Fibroblast of lung (primary cell): ENCODE results near the gene TPBG. TPM values are rescaled to one million over a fixed set of nuclear protein-coding genes. Genes with fewer than 3 reads are reported as not detected.

Source experiments
- DNase-seq, 2 donors: peaks; one replicate each; pipeline versions ENCODE4 v3.0.0 to v3.0.0-alpha.2; 2010; ENCODE audit warnings: low read depth in 2 of 2
- H2AFZ ChIP-seq: 2 replicates; pipeline ENCODE4 v1.5.1; 2012; ENCODE audit warnings: low read length, control low read depth, inconsistent platforms
- H3K27ac ChIP-seq: 2 replicates; pipeline ENCODE4 v1.5.1; 2011; ENCODE audit warnings: low read length, control low read depth; ENCODE audit not compliant: insufficient read depth
- H3K27me3 ChIP-seq: 2 replicates; pipeline ENCODE4 v1.5.1; 2011; ENCODE audit warnings: mild to moderate bottlenecking, low read length; ENCODE audit not compliant: control insufficient read depth, insufficient read depth
- H3K36me3 ChIP-seq: 2 replicates; pipeline ENCODE4 v1.5.1; 2011; ENCODE audit warnings: low read length; ENCODE audit not compliant: control insufficient read depth, insufficient read depth
- H3K4me1 ChIP-seq: 2 replicates; pipeline ENCODE4 v1.5.1; 2011; ENCODE audit warnings: low read length; ENCODE audit not compliant: control insufficient read depth, insufficient read depth; ENCODE audit errors: extremely low read depth
- H3K4me2 ChIP-seq: 2 replicates; pipeline ENCODE4 v1.5.1; 2011; ENCODE audit warnings: low read length, control low read depth; ENCODE audit not compliant: insufficient read depth; ENCODE audit errors: extremely low read depth
- H3K4me3 ChIP-seq, 4 experiments: fragments of 200-600 bp in 1 of 4; sonication (generic) in 1 of 4; replicated peaks in 1 of 4; 2 replicates each; pipeline ENCODE4 v1.5.1; 2011 to 2016; ENCODE audit warnings: low read length in 4 of 4, low read depth in 3 of 4, mild to moderate bottlenecking in 3 of 4, control low read depth in 2 of 4, inconsistent platforms in 1 of 4, mixed read lengths in 1 of 4; ENCODE audit not compliant: insufficient read depth in 1 of 4; ENCODE audit errors: control extremely low read depth in 1 of 4
- H3K79me2 ChIP-seq: 2 replicates; pipeline ENCODE4 v1.5.1; 2012; ENCODE audit warnings: mild to moderate bottlenecking, low read length, inconsistent platforms; ENCODE audit not compliant: control insufficient read depth, insufficient read depth
- H3K9ac ChIP-seq: 2 replicates; pipeline ENCODE4 v1.5.1; 2011; ENCODE audit warnings: mild to moderate bottlenecking, low read length, control low read depth; ENCODE audit not compliant: insufficient read depth
- H3K9me3 ChIP-seq: 2 replicates; pipeline ENCODE4 v1.5.1; 2012; ENCODE audit warnings: low read depth, low read length; ENCODE audit not compliant: control insufficient read depth, insufficient read depth
- H4K20me1 ChIP-seq: 2 replicates; pipeline ENCODE4 v1.5.1; 2011; ENCODE audit warnings: low read length; ENCODE audit not compliant: control insufficient read depth, insufficient read depth; ENCODE audit errors: extremely low read depth
- CTCF ChIP-seq, 2 donors: IDR thresholded peaks in 1 of 2; conservative IDR thresholded peaks in 1 of 2; 1 replicate in 1 of 2; 2 replicates in 1 of 2; pipeline ENCODE4 v1.5.1; 2011 to 2012; ENCODE audit warnings: low read length in 2 of 2, control low read depth in 1 of 2, inconsistent platforms in 1 of 2, low read depth in 1 of 2, mild to moderate bottlenecking in 1 of 2
- EZH2 ChIP-seq: IDR thresholded peaks from 2 replicates; pipeline ENCODE4 v1.5.1; 2012; ENCODE audit warnings: low read length, control low read depth, mild to moderate bottlenecking; ENCODE audit errors: missing control alignments
- polyA plus RNA-seq, 2 donors: library from polyadenylated mRNA; depleted of rRNA in 1 of 2; stranded (reverse) in 1 of 2; unstranded in 1 of 2; fragments of >200 nt; gene quantifications; 2 replicates each; pipeline ENCODE4 v1.2.1, GENCODE V29; 2011 to 2012; ENCODE audit warnings: missing spikeins in 1 of 2
- total RNA-seq: library from RNA; depleted of rRNA; stranded (reverse); fragments of >200 nt; gene quantifications from 2 replicates; pipeline ENCODE4 v1.2.1, GENCODE V29; 2014

TPBG gene
- total and polyA plus RNA-seq, 2 donors (not counting 1 experiment from before 2014, with no cell fraction given) = 31.0 to 54.6 TPM

DNA sequence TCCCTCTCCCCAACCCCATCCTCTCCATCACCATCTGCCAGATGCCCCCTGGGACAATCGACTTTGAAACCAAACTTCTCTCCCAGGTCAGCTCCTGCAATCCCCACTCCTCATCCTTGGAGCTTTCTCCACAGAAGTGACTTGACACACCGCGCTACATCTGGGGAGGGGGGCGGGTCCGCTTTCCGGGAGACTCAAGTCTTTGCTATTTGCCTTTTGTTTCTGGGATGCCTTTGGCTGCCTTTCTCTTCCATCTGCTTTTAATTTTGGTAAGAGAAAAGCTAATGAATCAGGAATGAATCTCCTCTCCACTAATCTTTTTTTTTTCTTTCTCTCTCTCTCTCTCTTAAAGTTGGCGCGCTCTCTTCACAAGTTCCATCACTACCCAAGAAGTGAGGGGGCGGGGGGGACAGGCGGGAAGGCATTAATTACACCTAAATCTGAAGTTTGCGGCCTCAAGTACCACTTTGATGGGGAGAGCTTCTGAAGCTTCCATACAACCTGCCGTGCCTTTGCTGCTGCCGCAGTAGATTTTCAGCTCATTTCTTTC, 664 bp upstream of the TPBG start:
- no peak for TF ChIP-seq EZH2
- no peak for TF ChIP-seq CTCF (conservative IDR thresholded peaks at IDR 0.05 in 1 of 2, IDR thresholded peaks at IDR 0.05 in 1 of 2; ENCODE audit: low read depth in 1 of 2, low read length in 2 of 2)
- Histone ChIP-seq H3K4me2 (peak overlapping the region; percentile 93), H3K27ac (peak overlapping the region; percentile 94), H4K20me1 (no peaks in the 10 kb centered on the region), H3K9me3 (no peaks in the 10 kb centered on the region), H3K9ac (peak overlapping the region; percentile 86), H2AFZ (peak overlapping the region; percentile 87), H3K36me3 (peaks cover 9% of the 10 kb centered on the region), H3K27me3 (no peaks in the 10 kb centered on the region), H3K79me2 (peaks cover 36% of the 10 kb centered on the region), H3K4me1 (peaks cover 6% of the 10 kb centered on the region), H3K4me3 (peak overlapping the region; percentile 71 to 92 (median 87))
- peak; percentile 85 to 95 for DNase-seq

DNA sequence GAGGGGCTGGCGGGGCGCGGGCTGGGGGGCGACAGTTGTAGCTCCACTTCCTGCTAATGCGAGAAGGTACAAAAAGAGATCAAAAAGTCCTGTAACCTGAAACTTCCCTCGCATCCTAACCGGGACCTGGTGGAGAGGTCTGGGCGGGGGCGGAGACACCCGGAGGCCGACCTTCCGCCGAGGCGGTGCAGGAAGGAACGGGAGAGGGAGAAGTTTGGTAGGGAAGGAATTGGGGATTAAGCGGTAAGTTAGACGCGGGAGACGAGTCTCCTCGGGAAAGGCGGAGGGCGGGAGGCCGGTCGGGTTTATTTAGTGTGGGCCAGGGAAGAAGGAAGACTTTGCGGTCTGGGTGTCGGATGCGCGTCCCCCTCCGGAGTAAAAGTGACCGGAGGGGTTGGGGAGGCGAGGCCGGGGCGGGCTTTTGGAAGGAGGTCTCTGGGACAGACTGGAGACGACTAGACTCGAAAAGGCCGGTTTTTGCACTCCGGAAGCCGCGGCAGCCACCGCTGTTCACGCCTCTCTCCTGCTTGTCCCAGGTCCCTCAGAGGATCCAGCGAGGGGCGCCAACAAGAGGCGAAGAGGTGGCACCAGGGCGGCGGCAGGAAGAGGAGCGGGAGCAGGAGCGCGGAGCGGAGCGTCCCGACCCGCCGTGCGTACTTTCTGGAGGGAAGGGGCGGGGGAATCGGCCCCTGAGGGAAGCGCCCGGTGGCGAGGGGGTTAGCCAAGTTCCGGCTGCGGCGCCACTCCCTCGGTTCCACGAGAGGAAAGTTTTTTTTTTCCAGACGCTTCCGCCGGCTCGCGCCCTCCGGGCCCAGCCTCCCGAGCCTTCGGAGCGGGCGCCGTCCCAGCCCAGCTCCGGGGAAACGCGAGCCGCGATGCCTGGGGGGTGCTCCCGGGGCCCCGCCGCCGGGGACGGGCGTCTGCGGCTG, 734 bp downstream of the TPBG start:
- H3K4me2 ChIP-seq = peak overlapping the region; percentile 93
- no peaks in the 10 kb centered on the region for H3K9me3 ChIP-seq
- H3K4me3 ChIP-seq = peak overlapping the region; percentile 71 to 92 (median 87)
- H3K27me3 ChIP-seq = no peaks in the 10 kb centered on the region
- peak overlapping the region; percentile 86 for H3K9ac ChIP-seq
- peaks cover 6% of the 10 kb centered on the region for H3K4me1 ChIP-seq
- peaks cover 44% of the 10 kb centered on the region for H3K79me2 ChIP-seq
- TF ChIP-seq CTCF (conservative IDR thresholded peaks at IDR 0.05 in 1 of 2, IDR thresholded peaks at IDR 0.05 in 1 of 2; ENCODE audit: low read depth in 1 of 2, low read length in 2 of 2) (no peak), EZH2 (no peak)
- DNase-seq = peak; percentile 64 to 71
- H3K27ac ChIP-seq = peak overlapping the region; percentile 94
- no peaks in the 10 kb centered on the region for H4K20me1 ChIP-seq
- H2AFZ ChIP-seq = peak overlapping the region; percentile 50
- H3K36me3 ChIP-seq = peaks cover 9% of the 10 kb centered on the region

- Histone ChIP-seq H4K20me1 (no peaks in the 10 kb centered on the region), H3K4me3 (peak overlapping the region; percentile 63 to 91 (median 77)), H3K9ac (peak overlapping the region; percentile 86), H3K4me1 (peaks cover 6% of the 10 kb centered on the region), H3K27ac (peak overlapping the region; percentile 94), H3K79me2 (peaks cover 47% of the 10 kb centered on the region), H3K9me3 (no peaks in the 10 kb centered on the region), H3K4me2 (peak overlapping the region; percentile 90), H2AFZ (peak overlapping the region; percentile 31), H3K36me3 (peaks cover 9% of the 10 kb centered on the region), H3K27me3 (no peaks in the 10 kb centered on the region)
- peak; percentile 27 to 61 for DNase-seq
- TF ChIP-seq EZH2 (no peak), CTCF (conservative IDR thresholded peaks at IDR 0.05 in 1 of 2, IDR thresholded peaks at IDR 0.05 in 1 of 2; ENCODE audit: low read depth in 1 of 2, low read length in 2 of 2) (peak in 1 of 2 donors; percentile 27)
Measured at GRCh38 chr6:82365016-82365795, 1.6 kb downstream of the TPBG start.
